Measurements from ENCODE around the gene GPR42.
A peak's percentile ranks its signal among the peaks of the same experiment; 100 is the strongest.
"Not testable (repeated sequence)": the region's sequence is repeated elsewhere in the genome, so short reads cannot be mapped to it uniquely, and the experiment has no call there.

GPR42 gene

GRCh38 chr19:35347171-35347929 lies 23.5 kb upstream of the GPR42 start, which contains the start of gene FFAR1:
Gene FFAR1, plus strand, starts transcription at chr19:35347902. Its CDS starts 3,650 bp downstream, at chr19:35351552.
- peak; percentile 50 for DNase-seq

- DNase-seq: no peak
These were observed 23.0 kb upstream of the GPR42 start for GRCh38 chr19:35347930-35348298.

- no peak for DNase-seq
These were observed 21.8 kb upstream of the GPR42 start for GRCh38 chr19:35348911-35349611.

GRCh38 chr19:35349614-35350521 lies 21.0 kb upstream of the GPR42 start:
- no peak for DNase-seq

GRCh38 chr19:35350591-35350990 lies 20.3 kb upstream of the GPR42 start:
- DNase-seq: no peak

- no peak for DNase-seq
These were observed 19.3 kb upstream of the GPR42 start for GRCh38 chr19:35351411-35352176.

GRCh38 chr19:35352177-35352447 lies 18.8 kb upstream of the GPR42 start:
- DNase-seq: no peak

GRCh38 chr19:35352448-35353304 lies 18.2 kb upstream of the GPR42 start:
- peak; percentile 70 for DNase-seq

- DNase-seq: no peak
These were observed 17.2 kb upstream of the GPR42 start for GRCh38 chr19:35353635-35354034.

GRCh38 chr19:35354898-35355297 lies 16.0 kb upstream of the GPR42 start:
- no peak for DNase-seq

- DNase-seq: no peak
These were observed 14.9 kb upstream of the GPR42 start for GRCh38 chr19:35355791-35356460.

GRCh38 chr19:35357867-35358573 lies 12.8 kb upstream of the GPR42 start, which contains the start of gene FFAR3:
Gene FFAR3, plus strand, starts transcription at chr19:35358460. Its CDS starts 431 bp downstream, at chr19:35358891.
- no peak for DNase-seq

- DNase-seq: not testable (repeated sequence)
These were observed 12.0 kb upstream of the GPR42 start for GRCh38 chr19:35358834-35359233.

GRCh38 chr19:35359395-35359794 lies 11.5 kb upstream of the GPR42 start:
- DNase-seq: not testable (repeated sequence)

- not testable (repeated sequence) for DNase-seq
These were observed 10.8 kb upstream of the GPR42 start for GRCh38 chr19:35360081-35360480.

- no peak for DNase-seq
These were observed 9.9 kb upstream of the GPR42 start for GRCh38 chr19:35360880-35361420.

GRCh38 chr19:35362261-35363000 lies 8.4 kb upstream of the GPR42 start:
- DNase-seq: no peak

- no peak for DNase-seq
These were observed 7.8 kb upstream of the GPR42 start for GRCh38 chr19:35363001-35363590.

Measured in activated naive CD4-positive, alpha-beta T cell treated with Interleukin-2 at 50 U/mL for 16 hours (primary cell).